PC-9 (cell line): Measurements from ENCODE around the gene TRUB2.

Experiments used
- CTCF ChIP-seq: fragments of 200-600 bp; sonication (generic); conservative IDR thresholded peaks from 2 replicates; pipeline ENCODE4 v1.6.1; 2017; ENCODE audit warnings: mixed run types, antibody characterized with exemption, mild to moderate bottlenecking, moderate library complexity
- EZH2 ChIP-seq: fragments of 200-600 bp; sonication (generic); IDR thresholded peaks from 2 replicates; pipeline ENCODE4 v1.8.0; 2017; ENCODE audit warnings: antibody characterized with exemption, low read depth

GRCh38 chr9:128297221-128297773 is 24.9 kb downstream of the TRUB2 start:
- TF ChIP-seq CTCF: no peak
- TF ChIP-seq EZH2: no peak
